ENCODE measurements around the gene TANGO6.
"Not testable (repeated sequence)": the region's sequence is repeated elsewhere in the genome, so short reads cannot be mapped to it uniquely, and the experiment has no call there.

TANGO6 gene

GRCh38 chr16:69048328-69049120, 205.2 kb downstream of the TANGO6 start:
- no peak for DNase-seq
- no peak overlapping the region for H3K4me3 ChIP-seq (ENCODE audit: insufficient read depth, low read depth, low read length, poor library complexity, severe bottlenecking)
- H3K4me1 ChIP-seq (ENCODE audit: control insufficient read depth, insufficient read depth, low read length, poor library complexity, severe bottlenecking): no peaks in the 10 kb centered on the region
- no peak overlapping the region for H3K27ac ChIP-seq (ENCODE audit: insufficient read depth, low read length, poor library complexity, severe bottlenecking)
- no peaks in the 10 kb centered on the region for H3K9me3 ChIP-seq (ENCODE audit: control insufficient read depth, low read length)
- H3K36me3 ChIP-seq (ENCODE audit: control insufficient read depth, insufficient read depth, low read length): no peaks in the 10 kb centered on the region
- H3K27me3 ChIP-seq (replicated peaks; ENCODE audit: control insufficient read depth, insufficient read depth, low read length, poor library complexity, severe bottlenecking): no peaks in the 10 kb centered on the region

- Histone ChIP-seq H3K4me3 (ENCODE audit: insufficient read depth, low read depth, low read length, poor library complexity, severe bottlenecking) (no peak overlapping the region), H3K27ac (ENCODE audit: insufficient read depth, low read length, poor library complexity, severe bottlenecking) (no peak overlapping the region), H3K4me1 (ENCODE audit: control insufficient read depth, insufficient read depth, low read length, poor library complexity, severe bottlenecking) (no peaks in the 10 kb centered on the region), H3K36me3 (ENCODE audit: control insufficient read depth, insufficient read depth, low read length) (no peaks in the 10 kb centered on the region), H3K9me3 (ENCODE audit: control insufficient read depth, low read length) (no peaks in the 10 kb centered on the region), H3K27me3 (replicated peaks; ENCODE audit: control insufficient read depth, insufficient read depth, low read length, poor library complexity, severe bottlenecking) (no peaks in the 10 kb centered on the region)
- no peak for DNase-seq
Measured at GRCh38 chr16:69049146-69049545, 205.8 kb downstream of the TANGO6 start.

GRCh38 chr16:69049603-69050375, 206.5 kb downstream of the TANGO6 start:
- DNase-seq: no peak
- no peak overlapping the region for H3K27ac ChIP-seq (ENCODE audit: insufficient read depth, low read length, poor library complexity, severe bottlenecking)

GRCh38 chr16:69051517-69051830, 208.1 kb downstream of the TANGO6 start:
- H3K36me3 ChIP-seq (ENCODE audit: control insufficient read depth, insufficient read depth, low read length); H3K4me1 ChIP-seq (ENCODE audit: control insufficient read depth, insufficient read depth, low read length, poor library complexity, severe bottlenecking); DNase-seq; H3K27ac ChIP-seq (ENCODE audit: insufficient read depth, low read length, poor library complexity, severe bottlenecking); H3K27me3 ChIP-seq (replicated peaks; ENCODE audit: control insufficient read depth, insufficient read depth, low read length, poor library complexity, severe bottlenecking); H3K4me3 ChIP-seq (ENCODE audit: insufficient read depth, low read depth, low read length, poor library complexity, severe bottlenecking); H3K9me3 ChIP-seq (ENCODE audit: control insufficient read depth, low read length): not testable (repeated sequence)

More at GRCh38 chr16:69049603-69050375, 206.5 kb downstream of the TANGO6 start:
- no peak overlapping the region for H3K4me3 ChIP-seq (ENCODE audit: insufficient read depth, low read depth, low read length, poor library complexity, severe bottlenecking)
- H3K27me3 ChIP-seq (replicated peaks; ENCODE audit: control insufficient read depth, insufficient read depth, low read length, poor library complexity, severe bottlenecking): no peaks in the 10 kb centered on the region
- no peaks in the 10 kb centered on the region for H3K4me1 ChIP-seq (ENCODE audit: control insufficient read depth, insufficient read depth, low read length, poor library complexity, severe bottlenecking)
- H3K9me3 ChIP-seq (ENCODE audit: control insufficient read depth, low read length): no peaks in the 10 kb centered on the region
- H3K36me3 ChIP-seq (ENCODE audit: control insufficient read depth, insufficient read depth, low read length): no peaks in the 10 kb centered on the region

- peaks cover 7% of the 10 kb centered on the region for H3K36me3 ChIP-seq (ENCODE audit: control insufficient read depth, insufficient read depth, low read length)
- H3K4me1 ChIP-seq (ENCODE audit: control insufficient read depth, insufficient read depth, low read length, poor library complexity, severe bottlenecking): no peaks in the 10 kb centered on the region
- no peak overlapping the region for H3K27ac ChIP-seq (ENCODE audit: insufficient read depth, low read length, poor library complexity, severe bottlenecking)
- H3K4me3 ChIP-seq (ENCODE audit: insufficient read depth, low read depth, low read length, poor library complexity, severe bottlenecking): no peak overlapping the region
- H3K9me3 ChIP-seq (ENCODE audit: control insufficient read depth, low read length): no peaks in the 10 kb centered on the region
- DNase-seq: no peak
- no peaks in the 10 kb centered on the region for H3K27me3 ChIP-seq (replicated peaks; ENCODE audit: control insufficient read depth, insufficient read depth, low read length, poor library complexity, severe bottlenecking)
Measured at GRCh38 chr16:69055008-69055407, 211.7 kb downstream of the TANGO6 start.

GRCh38 chr16:69055980-69056379, 212.6 kb downstream of the TANGO6 start:
- Histone ChIP-seq H3K4me3 (ENCODE audit: insufficient read depth, low read depth, low read length, poor library complexity, severe bottlenecking) (no peak overlapping the region), H3K27ac (ENCODE audit: insufficient read depth, low read length, poor library complexity, severe bottlenecking) (no peak overlapping the region), H3K4me1 (ENCODE audit: control insufficient read depth, insufficient read depth, low read length, poor library complexity, severe bottlenecking) (no peaks in the 10 kb centered on the region), H3K27me3 (replicated peaks; ENCODE audit: control insufficient read depth, insufficient read depth, low read length, poor library complexity, severe bottlenecking) (no peaks in the 10 kb centered on the region), H3K36me3 (ENCODE audit: control insufficient read depth, insufficient read depth, low read length) (peaks cover 7% of the 10 kb centered on the region), H3K9me3 (ENCODE audit: control insufficient read depth, low read length) (no peaks in the 10 kb centered on the region)
- DNase-seq: no peak

- Histone ChIP-seq H3K4me3 (ENCODE audit: insufficient read depth, low read depth, low read length, poor library complexity, severe bottlenecking) (no peak overlapping the region), H3K27ac (ENCODE audit: insufficient read depth, low read length, poor library complexity, severe bottlenecking) (no peak overlapping the region), H3K4me1 (ENCODE audit: control insufficient read depth, insufficient read depth, low read length, poor library complexity, severe bottlenecking) (no peaks in the 10 kb centered on the region), H3K36me3 (ENCODE audit: control insufficient read depth, insufficient read depth, low read length) (peaks cover 7% of the 10 kb centered on the region), H3K27me3 (replicated peaks; ENCODE audit: control insufficient read depth, insufficient read depth, low read length, poor library complexity, severe bottlenecking) (no peaks in the 10 kb centered on the region), H3K9me3 (ENCODE audit: control insufficient read depth, low read length) (no peaks in the 10 kb centered on the region)
- DNase-seq: no peak
Measured at GRCh38 chr16:69056421-69056820, 213.1 kb downstream of the TANGO6 start.

- Histone ChIP-seq H3K4me3 (ENCODE audit: insufficient read depth, low read depth, low read length, poor library complexity, severe bottlenecking) (no peak overlapping the region), H3K36me3 (ENCODE audit: control insufficient read depth, insufficient read depth, low read length) (peaks cover 7% of the 10 kb centered on the region), H3K27ac (ENCODE audit: insufficient read depth, low read length, poor library complexity, severe bottlenecking) (no peak overlapping the region), H3K4me1 (ENCODE audit: control insufficient read depth, insufficient read depth, low read length, poor library complexity, severe bottlenecking) (no peaks in the 10 kb centered on the region), H3K9me3 (ENCODE audit: control insufficient read depth, low read length) (no peaks in the 10 kb centered on the region), H3K27me3 (replicated peaks; ENCODE audit: control insufficient read depth, insufficient read depth, low read length, poor library complexity, severe bottlenecking) (no peaks in the 10 kb centered on the region)
- no peak for DNase-seq
Measured at GRCh38 chr16:69057400-69058378, 214.4 kb downstream of the TANGO6 start.

GRCh38 chr16:69063491-69063890, 220.2 kb downstream of the TANGO6 start:
- H3K27me3 ChIP-seq (replicated peaks; ENCODE audit: control insufficient read depth, insufficient read depth, low read length, poor library complexity, severe bottlenecking); H3K9me3 ChIP-seq (ENCODE audit: control insufficient read depth, low read length); H3K27ac ChIP-seq (ENCODE audit: insufficient read depth, low read length, poor library complexity, severe bottlenecking); H3K36me3 ChIP-seq (ENCODE audit: control insufficient read depth, insufficient read depth, low read length); H3K4me3 ChIP-seq (ENCODE audit: insufficient read depth, low read depth, low read length, poor library complexity, severe bottlenecking); H3K4me1 ChIP-seq (ENCODE audit: control insufficient read depth, insufficient read depth, low read length, poor library complexity, severe bottlenecking); DNase-seq: not testable (repeated sequence)

All from effector memory CD4-positive, alpha-beta T cell (primary cell).